ENCODE data around the gene TRAF2. TPM values are rescaled to one million over a fixed set of nuclear protein-coding genes. Genes with fewer than 3 reads are reported as not detected.

TRAF2 gene
- total and polyA plus RNA-seq, 9 of the 15 experiments (the other 6 are each of a cell fraction or from before 2014, with no cell fraction given): 0.24 to 45.2 (median 18.0) TPM

GRCh38 chr9:136944519-136945332, 58.4 kb downstream of the TRAF2 start, which contains the start of the genes C8G and FBXW5 (continued):
- TF ChIP-seq MGA (IDR thresholded peaks at IDR 0.05): no peak; the same call in 1 of the 2 replicates
- TF ChIP-seq MBD2 (IDR thresholded peaks at IDR 0.05; ENCODE audit: borderline replicate concordance, low read depth): 0 out of 2 replicates have a peak, but pooled peaks have one; percentile 33
- no peak for TF ChIP-seq MTF1 (CRISPR knock-in tag; IDR thresholded peaks at IDR 0.05; ENCODE audit: borderline replicate concordance)
- TF ChIP-seq ZBTB9 (CRISPR knock-in tag; IDR thresholded peaks at IDR 0.05): peak; percentile 70
- peak; percentile 60 for TF ChIP-seq SOX6 (IDR thresholded peaks at IDR 0.05)
- peak; percentile 77 for TF ChIP-seq ZBTB2 (IDR thresholded peaks at IDR 0.05)
- no peak for TF ChIP-seq NR0B1 (IDR thresholded peaks at IDR 0.05; ENCODE audit: partially characterized antibody)
- no peak for TF ChIP-seq ZNF121 (CRISPR knock-in tag; conservative IDR thresholded peaks at IDR 0.05)
- 0 out of 2 replicates have a peak, but pooled peaks have one; percentile 17 for TF ChIP-seq MIER1 (IDR thresholded peaks at IDR 0.05; ENCODE audit: low read depth)
- TF ChIP-seq CBFA2T3 (IDR thresholded peaks at IDR 0.05): peak; percentile 43
- no peak for TF ChIP-seq IRF2 (CRISPR knock-in tag; IDR thresholded peaks at IDR 0.05)
